HG03280 (cell line): ENCODE data around the gene DGKI.

ENCODE experiments used
- ATAC-seq: cut with Tn5 transposase; IDR thresholded peaks from one replicate; pipeline ENCODE4 v1.9.1; 2021; ENCODE audit warnings: mild to moderate bottlenecking, moderate library complexity; ENCODE audit not compliant: unreplicated experiment

The DGKI gene

DNA sequence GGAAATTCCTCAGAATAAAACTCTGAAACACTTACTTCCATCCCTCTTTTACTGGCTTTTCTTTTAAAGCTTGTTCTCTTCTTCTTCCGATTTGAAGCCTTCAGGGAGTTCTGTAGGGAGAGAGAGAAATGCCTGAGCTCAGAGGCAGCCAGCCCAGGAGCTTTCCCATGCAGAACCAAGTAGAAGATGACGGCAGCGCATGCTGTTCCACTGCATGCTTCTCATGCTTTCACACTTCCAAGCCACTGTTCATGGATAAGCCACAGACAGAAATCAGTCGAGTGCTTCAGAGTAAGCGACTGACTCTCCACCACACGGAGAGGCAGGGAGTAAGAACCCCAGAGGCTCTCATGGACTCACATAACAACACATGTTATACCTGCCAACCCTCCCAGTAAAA lies 237.3 kb downstream of the DGKI start:
- ATAC-seq: no peak

DNA sequence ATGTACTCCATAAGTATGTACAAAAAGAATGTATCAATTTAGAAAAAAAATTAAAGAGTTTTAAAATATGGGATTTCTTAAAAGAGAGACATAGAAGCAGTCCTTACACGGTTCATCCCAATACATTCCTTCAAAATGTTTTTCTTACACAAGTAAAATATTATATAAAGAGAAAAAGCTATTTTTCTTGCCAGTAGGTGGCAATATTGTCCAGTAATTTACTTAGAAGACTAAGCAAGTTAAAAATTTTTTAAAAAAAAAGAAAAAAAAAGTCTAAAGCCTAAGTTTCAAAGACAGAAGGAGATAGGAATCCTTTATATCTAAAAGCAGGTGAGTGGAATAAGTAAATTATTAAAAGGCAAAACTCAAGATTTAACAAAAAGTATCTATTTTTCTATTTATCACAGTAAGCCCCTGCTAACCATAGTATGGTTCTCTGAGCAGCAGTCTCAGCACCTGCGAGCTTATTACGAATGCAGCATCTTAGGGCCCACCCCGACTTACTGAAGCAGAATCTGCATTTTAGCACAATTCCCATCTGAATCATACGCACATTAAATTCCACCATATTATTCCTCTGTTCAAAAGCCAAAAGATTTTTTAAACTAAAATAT lies 240.6 kb downstream of the DGKI start:
- no peak for ATAC-seq

GRCh38 chr7:137603043-137603442 lies 243.7 kb downstream of the DGKI start:
- no peak for ATAC-seq

GRCh38 chr7:137601642-137602041 lies 245.1 kb downstream of the DGKI start:
- no peak for ATAC-seq

DNA sequence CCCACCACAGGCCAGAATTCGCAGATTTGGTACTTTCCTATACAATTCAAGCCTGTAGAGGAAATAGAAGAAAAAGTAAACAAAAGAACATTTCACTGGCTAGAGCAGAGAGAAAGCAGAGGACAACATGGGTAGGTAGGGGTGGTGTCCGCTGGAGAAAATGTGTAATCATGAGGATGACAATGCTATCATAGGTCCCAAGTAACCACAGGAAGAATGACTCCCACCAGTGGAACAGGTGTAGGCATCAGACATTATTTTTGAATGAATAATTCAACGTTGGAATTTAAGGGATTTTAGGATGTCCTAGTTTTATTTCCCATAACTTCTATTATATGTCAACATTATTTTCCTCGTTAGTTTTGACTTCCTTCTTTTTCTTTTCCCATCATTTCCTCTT lies 248.9 kb downstream of the DGKI start:
- ATAC-seq: no peak

DNA sequence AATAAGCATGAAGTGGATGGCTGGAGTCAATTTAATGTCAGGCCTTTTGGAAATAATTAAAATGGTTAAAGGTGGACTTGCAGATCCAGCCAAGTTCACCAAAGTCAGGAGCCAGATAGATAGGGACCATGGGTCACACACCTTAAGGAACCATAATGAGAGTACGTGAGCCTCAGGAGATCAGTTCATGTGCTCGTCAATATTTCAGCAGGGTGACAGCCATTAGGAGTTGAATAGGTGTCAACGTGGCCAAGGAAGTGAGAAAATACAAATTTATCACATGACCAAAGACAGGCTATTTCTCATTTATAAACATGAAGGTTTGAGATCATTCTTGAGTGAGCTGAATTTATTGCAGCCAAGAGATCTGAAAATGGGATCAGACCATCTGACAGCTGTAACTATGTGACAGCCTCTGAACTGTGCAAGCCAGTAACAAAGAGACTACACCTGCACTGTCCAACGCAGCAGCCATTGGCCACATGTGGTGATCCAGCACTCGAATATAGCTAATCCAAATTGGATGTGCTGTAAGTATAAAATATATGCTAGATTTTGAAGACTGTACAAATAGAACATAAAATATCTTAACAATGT lies 253.6 kb downstream of the DGKI start:
- no peak for ATAC-seq

DNA sequence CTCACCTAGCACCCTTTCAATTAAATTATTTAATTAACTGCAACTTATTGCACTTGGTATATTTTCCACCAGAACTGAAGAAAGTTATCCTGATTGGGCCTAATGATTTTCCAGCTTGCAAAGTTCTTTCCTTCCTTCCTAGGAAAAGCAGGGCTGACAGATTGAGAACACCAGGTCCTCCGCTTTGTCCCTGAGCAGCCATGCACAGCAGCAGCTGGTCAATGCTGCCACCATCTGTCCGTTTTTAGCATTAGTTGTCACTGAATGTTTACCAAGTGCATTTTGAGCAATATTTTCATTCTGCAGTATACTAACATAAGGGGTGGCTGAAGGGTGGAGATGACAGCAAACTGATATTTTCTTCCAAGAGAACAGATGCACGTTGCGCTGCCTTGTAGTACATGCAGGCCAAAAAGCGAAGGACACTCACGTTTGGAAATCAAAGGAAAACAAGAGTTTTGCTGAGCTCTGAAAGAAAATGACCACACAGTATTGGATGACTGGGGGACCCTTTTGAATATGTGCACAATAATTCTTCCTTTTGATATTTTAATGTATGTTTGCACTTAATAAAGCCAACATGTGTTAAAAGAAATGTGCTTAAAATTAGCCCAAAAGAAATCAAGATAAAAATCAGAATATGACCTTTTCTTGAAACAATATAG lies 254.4 kb downstream of the DGKI start:
- ATAC-seq: peak; percentile 61

DNA sequence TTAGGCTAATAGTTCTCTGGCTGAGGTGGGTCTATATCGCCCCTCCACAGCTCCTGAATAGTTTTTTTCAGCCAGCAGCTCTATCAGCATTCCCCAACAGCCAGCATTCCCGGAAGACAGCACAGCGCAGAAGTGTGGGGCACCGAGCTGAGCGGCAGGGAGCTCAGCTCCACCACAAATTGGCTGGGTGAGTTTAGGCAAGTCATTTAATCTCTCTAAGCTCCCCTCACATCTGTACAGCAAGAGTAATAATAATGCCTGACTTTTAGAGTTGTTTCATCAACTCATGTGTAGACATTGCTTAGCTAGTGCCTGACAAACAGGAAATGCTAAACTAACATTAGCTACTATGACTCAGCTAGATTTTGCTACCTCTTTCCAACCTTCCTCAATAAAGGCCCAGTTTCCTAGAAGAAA lies 255.3 kb downstream of the DGKI start:
- no peak for ATAC-seq

GRCh38 chr7:137590756-137591305 lies 255.9 kb downstream of the DGKI start:
- no peak for ATAC-seq

DNA sequence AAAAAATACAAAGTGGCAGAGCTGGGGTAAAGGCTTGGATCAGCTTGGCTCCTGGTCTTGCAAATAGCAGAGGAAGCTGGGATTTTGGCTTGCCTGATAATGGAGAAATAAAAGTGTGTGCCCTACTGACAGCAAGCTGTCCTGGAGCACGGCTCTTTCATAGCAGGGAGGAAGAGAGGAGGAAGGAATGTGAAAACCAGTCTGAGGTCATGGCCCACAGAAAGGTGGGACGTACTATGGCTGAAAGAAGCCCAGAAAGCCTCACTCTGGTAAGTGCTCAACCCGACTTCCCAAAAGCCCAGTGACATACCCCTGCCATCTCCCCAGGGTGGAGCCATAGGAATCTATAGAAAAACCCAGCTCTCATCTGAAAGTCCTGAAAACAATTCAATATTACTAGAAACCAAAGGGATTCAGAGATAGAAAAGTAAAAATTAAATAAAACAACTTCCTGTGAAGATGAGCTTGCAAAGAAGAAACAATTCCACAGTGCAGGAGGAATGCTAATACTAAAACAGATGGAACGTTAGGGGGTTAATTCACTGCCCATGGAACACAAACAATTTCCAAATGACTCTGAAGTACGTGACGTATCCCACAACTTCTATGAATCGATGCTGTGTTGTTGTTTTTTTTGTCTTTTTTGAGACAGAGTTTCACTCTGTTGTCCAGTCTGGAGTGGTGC lies 256.6 kb downstream of the DGKI start:
- no peak for ATAC-seq

GRCh38 chr7:137587326-137587725 lies 259.4 kb downstream of the DGKI start:
- ATAC-seq: no peak

DNA sequence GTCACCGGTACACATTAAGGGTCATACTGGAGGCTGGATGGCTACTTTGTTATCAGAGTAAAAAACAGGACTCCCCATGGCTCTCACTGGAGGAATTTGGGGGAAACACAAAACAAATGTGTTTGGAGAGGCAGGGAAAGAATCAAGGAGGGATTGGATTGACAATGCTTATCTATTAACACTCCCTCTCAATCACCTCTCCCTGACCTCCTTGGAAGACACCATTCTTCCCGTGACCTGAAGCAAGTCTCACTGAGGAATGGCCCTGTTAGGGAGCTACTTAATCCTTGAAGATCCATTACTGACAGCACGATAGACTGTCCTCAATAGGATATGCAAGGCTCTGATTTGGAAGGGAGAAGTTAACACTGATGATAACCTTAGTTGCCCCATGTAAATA lies 261.2 kb downstream of the DGKI start:
- no peak for ATAC-seq

GRCh38 chr7:137583172-137583571 lies 263.6 kb downstream of the DGKI start:
- ATAC-seq: no peak

- ATAC-seq: no peak
Measured at GRCh38 chr7:137579913-137580640, 266.7 kb downstream of the DGKI start.

- no peak for ATAC-seq
Measured at GRCh38 chr7:137578541-137578940, 268.2 kb downstream of the DGKI start.

DNA sequence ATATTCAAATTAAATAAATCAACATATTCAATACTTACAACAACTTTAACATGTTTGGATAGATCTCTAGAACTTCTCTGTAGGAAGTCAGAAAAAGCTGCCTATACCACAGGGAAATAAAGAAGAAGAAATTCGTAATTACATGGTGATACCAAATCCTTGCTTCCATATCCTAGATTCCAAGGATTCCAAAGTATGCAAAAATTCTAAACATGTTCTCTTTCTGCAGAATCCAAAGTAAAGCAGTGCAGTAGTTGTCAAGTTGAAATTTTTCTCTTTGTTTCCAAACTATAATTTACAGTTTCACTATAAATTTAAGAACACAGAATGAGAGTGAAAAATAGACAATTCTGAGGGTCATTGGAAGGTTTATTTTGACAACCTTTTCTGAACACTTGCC lies 269.6 kb downstream of the DGKI start:
- no peak for ATAC-seq

GRCh38 chr7:137576481-137576880 lies 270.3 kb downstream of the DGKI start:
- no peak for ATAC-seq

DNA sequence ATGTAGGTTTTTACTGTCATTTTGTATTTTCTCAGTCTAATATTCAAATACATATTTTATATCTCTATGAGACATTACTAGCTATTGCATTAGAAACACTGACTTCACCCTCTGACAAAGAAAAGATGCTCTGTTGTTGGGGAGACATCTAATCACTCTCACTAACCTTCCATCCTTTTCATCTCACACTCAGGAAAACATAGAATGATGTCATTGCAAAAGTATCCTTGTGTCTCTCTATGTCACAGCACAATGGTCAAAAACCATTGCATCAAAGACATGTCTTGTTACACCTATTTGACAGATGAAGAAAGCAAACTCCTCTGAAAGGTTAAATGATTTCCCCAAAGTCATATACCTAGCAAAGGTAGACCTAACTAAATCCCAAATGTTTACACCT lies 272.0 kb downstream of the DGKI start:
- ATAC-seq: no peak

DNA sequence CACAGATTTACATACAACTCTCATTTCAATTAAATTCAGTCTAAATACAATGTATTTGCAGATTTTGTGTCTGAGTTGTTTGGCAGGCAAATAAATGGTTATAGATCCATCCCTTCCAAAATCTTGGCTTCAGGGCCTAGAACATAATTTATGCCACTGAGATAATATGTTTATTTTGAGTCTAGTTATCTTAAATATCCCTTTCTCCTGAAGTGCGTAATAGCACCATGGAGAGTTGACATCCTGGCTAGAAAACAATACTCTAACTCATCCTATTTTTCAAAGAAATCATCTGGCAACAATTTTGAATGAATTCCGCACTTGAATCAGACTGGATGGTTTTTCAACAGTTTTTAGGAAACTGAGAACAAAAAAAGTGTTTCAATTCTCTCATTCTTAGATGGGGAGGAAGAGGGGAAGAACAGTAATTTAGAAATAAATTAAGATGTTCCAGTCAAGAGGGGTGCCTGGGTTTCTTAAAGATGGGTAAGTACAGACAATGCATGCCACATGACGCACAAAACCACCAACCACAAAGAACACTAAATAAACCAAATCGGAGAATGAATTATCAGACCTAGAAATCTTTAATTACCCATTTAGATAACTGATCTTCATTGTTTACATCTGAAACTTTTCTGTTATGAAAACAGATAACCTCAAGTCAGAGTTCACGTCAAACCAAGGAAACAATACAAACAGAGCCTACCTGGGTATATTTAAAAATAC lies 274.6 kb downstream of the DGKI start:
- no peak for ATAC-seq

DNA sequence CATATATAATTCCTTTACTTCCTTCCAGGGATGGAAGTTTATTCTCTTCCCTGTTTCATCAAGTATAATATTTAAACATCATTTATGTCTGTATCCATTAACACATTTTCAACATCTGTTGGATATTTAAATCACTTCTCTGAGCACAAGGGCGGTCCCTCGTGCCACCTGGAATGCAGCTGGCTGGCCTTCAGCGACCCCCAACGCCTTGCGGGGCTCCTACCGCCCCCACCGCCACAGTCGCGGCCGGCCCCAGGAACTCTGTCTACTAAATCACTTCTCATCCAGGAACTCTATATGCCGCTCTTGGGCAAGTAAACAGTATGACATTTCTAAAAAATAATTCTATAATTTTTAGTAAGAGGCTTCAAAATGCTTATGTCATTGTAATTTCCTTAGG lies 282.1 kb downstream of the DGKI start:
- no peak for ATAC-seq
